Right cardiac atrium (tissue), 5 donors: Measurements from ENCODE around the gene CDC6. TPM values are rescaled to one million over a fixed set of nuclear protein-coding genes. Genes with fewer than 3 reads are reported as not detected.
"Not testable (repeated sequence)": the region's sequence is repeated elsewhere in the genome, so short reads cannot be mapped to it uniquely, and the experiment has no call there.

ENCODE experiments used
- ATAC-seq, 2 donors: fragments of 200-7000 bp; cut with Tn5 transposase; one replicate each; pipeline versions ENCODE4 v1.8.0 to v1.9.1; 2020; ENCODE audit warnings: moderate library complexity in 2 of 2, mild to moderate bottlenecking in 1 of 2
- DNase-seq, 3 donors: peaks; one replicate each; pipeline ENCODE4 v3.0.0-alpha.2; 2020
- H3K27ac ChIP-seq: one replicate; pipeline ENCODE4 v1.5.1; 2013; ENCODE audit warnings: mild to moderate bottlenecking, low read length, control low read depth, moderate library complexity
- H3K27me3 ChIP-seq: one replicate; pipeline ENCODE4 v1.6.1; 2013; ENCODE audit not compliant: control insufficient read depth, insufficient read depth
- H3K4me1 ChIP-seq: one replicate; pipeline ENCODE4 v1.6.1; 2013; ENCODE audit warnings: low read length; ENCODE audit not compliant: control insufficient read depth, insufficient read depth
- H3K4me3 ChIP-seq: one replicate; pipeline ENCODE4 v1.5.1; 2013; ENCODE audit warnings: low read length, control low read depth
- H3K9me3 ChIP-seq: one replicate; pipeline ENCODE4 v1.6.1; 2013; ENCODE audit warnings: low read length; ENCODE audit not compliant: control insufficient read depth
- WGBS: extraction: QIAGEN DNeasy Blood & Tissue Kit; methylation state at CpG from one replicate; pipeline ENCODE4 v1.1.7; 2013; 5-methylcytosine and 5-hydroxymethylcytosine counted together
- intact Hi-C, 4 donors: fragments of 100-400 bp; cut with DNase I; formaldehyde crosslinking; loops; one replicate each; pipeline versions ENCODE4 v1.11.0 to v1.14.0; 2022 to 2023
- polyA plus RNA-seq: library from polyadenylated mRNA; stranded (reverse); fragments of 200-250 nt; gene quantifications from one replicate; pipeline ENCODE4 v1.2.3, GENCODE V29; 2013
- total RNA-seq, 4 donors: library from RNA; stranded (reverse); fragmentation: NEBNext Ultra II Directional; extraction: Animal tissue kit (Norgen Biotek cat#: 25700); gene quantifications; one replicate each; pipeline ENCODE4 v1.2.1, GENCODE V29; 2021
- donor health status: healthy with polysubstance abuse.
- donor health status: DM: no; HTN: yes; CAD: no.
- donor health status: DM: no; HTN: no; CAD: no.
- donor health status: DM: no; HTN: yes; CAD: no; lungs with severe emphysema.
- donor health status: DM: yes; HTN: yes; CAD: no.

Gene CDC6
- total and polyA plus RNA-seq, 5 donors, result 0.36 to 1.8 (median 1.2) TPM

DNA sequence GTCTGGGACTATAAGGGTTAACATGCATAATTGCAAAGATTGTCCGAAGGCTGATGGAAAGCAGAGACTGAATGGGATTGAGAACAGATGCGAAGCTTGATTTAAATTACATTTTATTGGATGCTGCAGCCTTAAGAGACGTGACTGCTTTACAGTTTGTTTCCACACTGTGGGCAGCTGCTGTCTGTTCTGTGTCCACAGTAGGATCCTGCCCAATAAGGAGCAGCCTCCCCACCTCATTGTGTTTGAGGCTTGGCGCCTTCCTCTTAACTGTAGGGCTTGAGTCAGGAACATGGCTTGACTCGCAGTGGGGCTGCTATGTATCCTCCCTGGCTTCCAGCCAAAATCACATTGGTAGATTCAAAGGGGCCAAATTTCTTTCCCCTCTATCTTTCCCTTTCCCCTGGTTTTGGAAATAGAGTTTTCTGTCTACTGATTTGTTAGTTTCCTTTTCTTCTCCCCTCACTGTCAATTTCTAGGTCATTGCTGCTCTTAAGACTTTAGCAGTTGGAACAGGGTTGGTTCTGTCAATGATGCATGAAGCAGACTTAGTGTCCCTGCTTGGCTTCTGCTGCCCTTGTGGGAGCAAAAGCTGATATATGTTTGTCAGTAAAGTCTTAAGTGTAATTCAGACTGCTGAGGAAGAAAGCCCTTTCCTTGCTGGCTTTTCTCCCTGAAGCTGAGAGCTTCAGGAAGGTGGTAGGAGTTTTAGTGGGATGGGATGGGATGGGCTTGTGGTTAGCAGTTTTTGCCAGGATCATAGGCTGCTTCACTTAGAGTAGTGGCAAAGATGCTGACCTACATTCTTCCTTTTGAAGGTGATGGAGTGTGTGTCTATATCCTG lies 16.3 kb downstream of the CDC6 start:
- H3K4me3 ChIP-seq, result no peak overlapping the region
- intact Hi-C loops, result loop anchor here (2.0 to 10.0 kb wide), 7 partner anchors 47 to 231 kb away; partner anchors contain the start of gene TOP2A (in 1 of the 4)
- peak in 1 of 3 donors; percentile 35 for DNase-seq
- H3K27me3 ChIP-seq, result no peaks in the 10 kb centered on the region
- H3K4me1 ChIP-seq, result peaks cover 10% of the 10 kb centered on the region
- H3K27ac ChIP-seq, result peak overlapping the region; percentile 31
- peak; percentile 62 for ATAC-seq
- no peaks in the 10 kb centered on the region for H3K9me3 ChIP-seq
- WGBS, result 31% methylated on average over 5 of the region's 5 CpGs

DNA sequence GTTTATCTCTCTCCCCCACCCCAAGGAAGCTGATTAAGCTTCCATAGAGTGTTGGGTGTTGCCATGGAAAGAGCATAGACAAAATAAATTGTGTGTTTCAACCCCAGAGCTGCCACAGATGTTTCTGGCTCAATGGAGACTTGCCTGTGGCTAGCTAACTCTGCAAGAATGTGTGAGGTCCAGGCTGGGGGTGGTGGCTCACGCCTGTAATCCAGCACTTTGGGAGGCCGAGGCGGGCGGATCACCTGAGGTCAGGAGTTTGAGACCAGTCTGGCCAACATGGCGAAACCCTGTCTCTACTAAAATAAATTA lies 16.8 kb downstream of the CDC6 start:
- WGBS, result 76% methylated on average over 5 of the region's 5 CpGs
- not testable (repeated sequence) for H3K27me3 ChIP-seq, H3K9me3 ChIP-seq, DNase-seq, ATAC-seq, H3K27ac ChIP-seq, H3K4me3 ChIP-seq
- intact Hi-C loops, result loop anchor here (2.0 to 10.0 kb wide), 5 partner anchors 46 to 230 kb away; partner anchors contain the start of gene TOP2A (in 1 of the 4)
- peaks cover 11% of the 10 kb centered on the region for H3K4me1 ChIP-seq

DNA sequence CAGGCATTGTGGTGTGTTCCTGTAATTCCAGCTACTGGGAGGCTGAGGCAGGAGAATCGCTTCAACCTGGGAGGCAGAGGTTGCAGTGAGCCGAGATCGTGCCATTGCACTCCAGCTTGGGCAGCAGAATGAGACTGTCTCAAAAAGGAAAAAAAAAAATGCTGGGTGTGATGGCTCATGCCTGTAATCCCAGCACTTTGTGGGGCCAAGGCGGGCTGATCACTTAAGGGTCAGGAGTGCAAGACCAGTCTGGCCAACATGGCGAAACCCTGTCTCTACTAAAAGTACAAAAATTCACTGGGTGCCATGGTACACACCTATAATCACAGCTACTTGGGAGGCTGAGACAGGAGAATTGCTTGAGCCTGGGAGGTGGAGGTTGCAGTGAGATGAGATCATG lies 17.2 kb downstream of the CDC6 start:
- not testable (repeated sequence) for H3K27ac ChIP-seq, H3K27me3 ChIP-seq, H3K4me3 ChIP-seq, DNase-seq, ATAC-seq, H3K9me3 ChIP-seq
- H3K4me1 ChIP-seq, result peaks cover 15% of the 10 kb centered on the region
- intact Hi-C loops, result loop anchor here (2.0 to 10.0 kb wide), 5 partner anchors 46 to 230 kb away; partner anchors contain the start of gene TOP2A (in 1 of the 4)
- 94% methylated on average over 5 of the region's 5 CpGs for WGBS

DNA sequence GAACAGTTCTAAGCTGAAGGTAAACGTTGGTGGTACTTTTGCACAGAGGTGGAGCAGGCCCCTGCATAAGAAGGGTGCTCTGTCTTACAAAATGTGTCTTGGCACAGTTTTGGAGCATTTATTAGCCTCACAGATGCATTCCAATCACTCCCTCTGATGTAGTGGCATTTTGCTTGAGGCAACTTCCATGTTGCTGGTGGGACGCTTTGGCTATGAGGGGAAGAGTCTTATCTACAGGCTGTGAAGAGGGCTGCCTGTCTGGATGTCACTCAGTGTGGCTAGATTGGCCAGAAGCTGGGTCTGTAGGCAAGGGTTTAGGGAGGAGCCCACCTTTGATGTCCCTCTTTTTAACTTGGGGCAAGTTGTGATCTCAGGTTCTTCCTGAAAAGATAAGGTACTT lies 18.7 kb downstream of the CDC6 start:
- ATAC-seq (no peak), DNase-seq (no peak)
- no peaks in the 10 kb centered on the region for H3K9me3 ChIP-seq
- peaks cover 23% of the 10 kb centered on the region for H3K4me1 ChIP-seq
- WGBS, result 50% methylated on average over 2 of the region's 2 CpGs
- no peak overlapping the region for H3K27ac ChIP-seq
- H3K27me3 ChIP-seq, result no peaks in the 10 kb centered on the region
- intact Hi-C loops, result loop anchor here in 3 of 4 donors (10.0 kb wide), 3 partner anchors 98 to 228 kb away; partner anchors contain the start of gene TOP2A (in 1 of the 3)
- H3K4me3 ChIP-seq, result no peak overlapping the region

- ATAC-seq (no peak), DNase-seq (peak in 1 of 3 donors; percentile 66)
- Histone ChIP-seq H3K4me3 (no peak overlapping the region), H3K27me3 (no peaks in the 10 kb centered on the region), H3K9me3 (no peaks in the 10 kb centered on the region), H3K4me1 (peaks cover 30% of the 10 kb centered on the region), H3K27ac (peak overlapping the region; percentile 53)
- 54% methylated on average over 10 of the region's 10 CpGs for WGBS
- intact Hi-C loops, result loop anchor here in 3 of 4 donors (10.0 kb wide), 3 partner anchors 98 to 228 kb away; partner anchors contain the start of gene TOP2A (in 1 of the 3)
These were observed 19.5 kb downstream of the CDC6 start for GRCh38 chr17:40307001-40307730.

DNA sequence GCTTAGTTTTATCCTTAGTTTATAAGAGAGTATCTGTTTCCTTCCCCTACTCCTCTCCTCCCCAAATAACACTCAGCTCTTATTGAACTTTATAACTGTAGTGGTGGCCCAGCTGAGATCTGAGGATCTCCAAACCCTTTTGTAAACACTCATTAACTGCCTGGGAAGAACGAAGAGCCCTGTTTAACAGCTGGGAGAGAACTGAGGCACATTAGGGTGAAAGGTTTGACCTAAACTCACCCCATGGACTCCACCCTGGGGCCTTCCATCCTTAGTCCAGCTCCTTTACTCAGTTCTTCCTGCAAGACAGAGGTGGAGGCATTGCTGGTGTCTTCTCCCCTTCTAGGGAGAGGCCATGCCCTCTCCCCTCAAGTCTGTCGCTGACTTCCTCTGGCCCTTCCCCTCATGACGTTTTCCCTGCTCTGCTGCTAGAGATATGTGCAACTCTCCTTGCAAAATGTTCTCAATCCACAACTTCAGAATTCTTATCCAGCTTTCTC lies 20.1 kb downstream of the CDC6 start:
- H3K4me1 ChIP-seq, result peaks cover 36% of the 10 kb centered on the region
- H3K9me3 ChIP-seq, result no peaks in the 10 kb centered on the region
- H3K27ac ChIP-seq, result peak overlapping the region; percentile 53
- intact Hi-C loops, result loop anchor here in 3 of 4 donors (10.0 kb wide), 3 partner anchors 97 to 227 kb away; partner anchors contain the start of gene TOP2A (in 1 of the 3)
- H3K4me3 ChIP-seq, result no peak overlapping the region
- DNase-seq, result no peak
- 16% methylated on average over 3 of the region's 3 CpGs for WGBS
- H3K27me3 ChIP-seq, result no peaks in the 10 kb centered on the region
- ATAC-seq, result peak in 1 of 2 donors; percentile 23

- peaks cover 44% of the 10 kb centered on the region for H3K4me1 ChIP-seq
- WGBS, result 12% methylated on average over 20 of the region's 20 CpGs
- H3K27ac ChIP-seq, result peak within 1 kb of the TSS; percentile 96
- intact Hi-C loops, result loop anchor here in 3 of 4 donors (10.0 kb wide), 3 partner anchors 96 to 226 kb away; partner anchors contain the start of gene TOP2A (in 1 of the 3)
- no peaks in the 10 kb centered on the region for H3K27me3 ChIP-seq
- H3K4me3 ChIP-seq, result peak within 1 kb of the TSS; percentile 64
- DNase-seq, result peak; percentile 65 to 84 (median 81)
- H3K9me3 ChIP-seq, result no peaks in the 10 kb centered on the region
- ATAC-seq, result peak; percentile 35 to 59
These were observed 21.6 kb downstream of the CDC6 start, which contains the start of gene RARA for GRCh38 chr17:40309031-40309948. Gene RARA (plus strand): TSS chr17:40309180. CDS start chr17:40331219, 22,039 bp downstream.

- DNase-seq (peak in 2 of 3 donors; percentile 59 to 74), ATAC-seq (peak in 1 of 2 donors; percentile 14)
- Histone ChIP-seq H3K9me3 (no peaks in the 10 kb centered on the region), H3K4me3 (peak overlapping the region; percentile 64), H3K4me1 (peaks cover 47% of the 10 kb centered on the region), H3K27ac (peak overlapping the region; percentile 96), H3K27me3 (no peaks in the 10 kb centered on the region)
- 67% methylated on average over 2 of the region's 2 CpGs for WGBS
- intact Hi-C loops, result loop anchor here (5.0 to 10.0 kb wide), 4 partner anchors 37 to 225 kb away; partner anchors contain the start of gene TOP2A (in 1 of the 4)
These were observed 22.4 kb downstream of the CDC6 start for GRCh38 chr17:40309949-40310510.

- Histone ChIP-seq H3K27me3 (no peaks in the 10 kb centered on the region), H3K4me1 (peaks cover 47% of the 10 kb centered on the region), H3K27ac (peak overlapping the region; percentile 96), H3K4me3 (no peak overlapping the region), H3K9me3 (no peaks in the 10 kb centered on the region)
- 48% methylated on average over 7 of the region's 7 CpGs for WGBS
- DNase-seq (peak in 2 of 3 donors; percentile 78 to 79), ATAC-seq (peak; percentile 53 to 65)
- intact Hi-C loops, result loop anchor here in 1 of 4 donors (5.0 kb wide), 1 partner anchor 36 kb away; no protein-coding TSS in a partner anchor
These were observed 23.3 kb downstream of the CDC6 start for GRCh38 chr17:40310882-40311391.
